B cell (primary cell): ENCODE data around the gene VPS9D1. TPM values are rescaled to one million over a fixed set of nuclear protein-coding genes. Genes with fewer than 3 reads are reported as not detected.
"Not testable (repeated sequence)": the region's sequence is repeated elsewhere in the genome, so short reads cannot be mapped to it uniquely, and the experiment has no call there.

Experiments used
- ATAC-seq: fragments of 200-7000 bp; cut with Tn5 transposase; one replicate; pipeline ENCODE4 v1.10.0; 2021; ENCODE audit warnings: low read depth, mild to moderate bottlenecking, moderate number of reproducible peaks, moderate library complexity
- CTCF ChIA-PET: fragments of 350-600 bp; sonication (Branson Sonifier 250); formaldehyde crosslinking; loops from one replicate; lab custom pipeline; 2021; ENCODE audit warnings: antibody characterized with exemption, inconsistent platforms; lab: Charles Lee
- POLR2A ChIA-PET: fragments of 350-600 bp; sonication (Branson Sonifier 250); formaldehyde crosslinking; loops from one replicate; lab custom pipeline; 2021; ENCODE audit warnings: antibody characterized with exemption; lab: Charles Lee
- DNase-seq: peaks from one replicate; pipeline ENCODE4 v3.0.0; 2013
- H2AFZ ChIP-seq: 2 replicates; pipeline ENCODE4 v1.6.1; 2012; ENCODE audit warnings: mild to moderate bottlenecking, low read depth, low read length; ENCODE audit not compliant: insufficient read depth, poor library complexity, severe bottlenecking
- H3K27ac ChIP-seq, 2 donors: 1 replicate in 1 of 2; 2 replicates in 1 of 2; pipeline ENCODE4 v1.5.1; 2012 to 2013; ENCODE audit warnings: low read length in 2 of 2, mild to moderate bottlenecking in 2 of 2, moderate library complexity in 1 of 2
- H3K27me3 ChIP-seq, 4 experiments: fragments of 200-600 bp in 1 of 4; sonication (generic) in 1 of 4; replicated peaks in 1 of 4; 1 replicate in 2 of 4; 2 replicates in 2 of 4; pipeline versions ENCODE4 v1.6.1 to v1.7.0; 2013 to 2016; ENCODE audit warnings: low read length in 3 of 4, mild to moderate bottlenecking in 2 of 4, mixed read lengths in 1 of 4, moderate library complexity in 1 of 4; ENCODE audit not compliant: insufficient read depth in 4 of 4, control insufficient read depth in 3 of 4; ENCODE audit errors: control extremely low read depth in 1 of 4
- H3K36me3 ChIP-seq, 2 experiments: replicated peaks in 1 of 2; 1 replicate in 1 of 2; 2 replicates in 1 of 2; pipeline versions ENCODE4 v1.6.1 to v1.7.1; 2013; ENCODE audit warnings: low read length in 1 of 2; ENCODE audit not compliant: insufficient read depth in 2 of 2, control insufficient read depth in 1 of 2; ENCODE audit errors: control extremely low read depth in 1 of 2, extremely low read depth in 1 of 2
- H3K4me1 ChIP-seq, 2 donors: fragments of 200-600 bp in 1 of 2; sonication (generic) in 1 of 2; 1 replicate in 1 of 2; 2 replicates in 1 of 2; pipeline versions ENCODE4 v1.5.1 to v1.6.1; 2013 to 2017; ENCODE audit warnings: low read length in 2 of 2; ENCODE audit not compliant: control insufficient read depth in 2 of 2, insufficient read depth in 2 of 2
- H3K4me2 ChIP-seq: replicated peaks from 2 replicates; pipeline ENCODE3; 2012; ENCODE audit warnings: mild to moderate bottlenecking, low read depth, low read length; ENCODE audit not compliant: poor library complexity, severe bottlenecking
- H3K4me3 ChIP-seq, 5 experiments: fragments of 200-600 bp in 1 of 5; sonication (generic) in 1 of 5; 1 replicate in 3 of 5; 2 replicates in 2 of 5; pipeline versions ENCODE4 v1.5.1 to v1.7.0; 2011 to 2016; ENCODE audit warnings: low read length in 4 of 5, mild to moderate bottlenecking in 4 of 5, low read depth in 2 of 5, control low read depth in 1 of 5, moderate library complexity in 1 of 5; ENCODE audit not compliant: insufficient read depth in 1 of 5; ENCODE audit errors: control extremely low read depth in 1 of 5, extremely low read depth in 1 of 5
- H3K79me2 ChIP-seq: fragments of 200-600 bp; sonication (generic); one replicate; pipeline ENCODE4 v1.6.0; 2016; ENCODE audit warnings: low read length; ENCODE audit not compliant: control insufficient read depth, insufficient read depth
- H3K9ac ChIP-seq: fragments of 200-600 bp; sonication (generic); 2 replicates; pipeline ENCODE4 v1.6.1; 2017; ENCODE audit warnings: mild to moderate bottlenecking, low read length, moderate library complexity
- H3K9me3 ChIP-seq, 3 donors: one replicate each; pipeline versions ENCODE4 v1.6.1 to v1.7.1; 2013; ENCODE audit warnings: low read length in 2 of 3; ENCODE audit not compliant: control insufficient read depth in 2 of 3, insufficient read depth in 1 of 3; ENCODE audit errors: control extremely low read depth in 1 of 3
- H4K20me1 ChIP-seq: 2 replicates; pipeline ENCODE4 v1.6.0; 2012; ENCODE audit warnings: mild to moderate bottlenecking, low read length; ENCODE audit not compliant: insufficient read depth, control insufficient read depth, poor library complexity, severe bottlenecking
- H3K27ac Mint-ChIP-seq: one replicate; pipeline ENCODE4 v1.8.0; 2021; ENCODE audit warnings: mixed read lengths
- H3K27me3 Mint-ChIP-seq: one replicate; pipeline ENCODE4 v1.8.0; 2021; ENCODE audit warnings: mixed read lengths
- H3K4me1 Mint-ChIP-seq: one replicate; pipeline ENCODE4 v1.8.0; 2021; ENCODE audit warnings: mixed read lengths
- H3K4me3 Mint-ChIP-seq: one replicate; pipeline ENCODE4 v1.8.0; 2021; ENCODE audit warnings: mixed read lengths
- H3K9me3 Mint-ChIP-seq: one replicate; pipeline ENCODE4 v1.8.0; 2022; ENCODE audit warnings: mixed read lengths; ENCODE audit not compliant: insufficient read depth
- CTCF ChIP-seq: fragments of 200-600 bp; IDR thresholded peaks from one replicate; pipeline ENCODE4 v1.8.0; 2022; ENCODE audit warnings: antibody characterized with exemption, mild to moderate bottlenecking
- EZH2 ChIP-seq: IDR thresholded peaks from 2 replicates; pipeline ENCODE4 v1.6.1; 2012; ENCODE audit warnings: borderline replicate concordance, low read depth, mild to moderate bottlenecking, moderate library complexity, low read length; ENCODE audit not compliant: insufficient read depth, poor library complexity, severe bottlenecking
- WGBS: methylation state at CpG from one replicate; pipeline ENCODE4 v1.1.5; 2013; ENCODE audit warnings: missing lambda C conversion rate; ENCODE audit not compliant: insufficient coverage; 5-methylcytosine and 5-hydroxymethylcytosine counted together
- intact Hi-C: fragments of 100-400 bp; cut with micrococcal nuclease; formaldehyde crosslinking; loops from one replicate; pipeline ENCODE4 v1.10.0; 2022
- polyA plus RNA-seq: library from polyadenylated mRNA; depleted of rRNA; stranded (reverse); fragments of >200 nt; gene quantifications from 2 replicates; pipeline ENCODE4 v1.2.3, GENCODE V29; 2012
- total RNA-seq, 2 donors: library from RNA; stranded (reverse); fragments of 120-200 nt in 1 of 2; gene quantifications; 1 replicate in 1 of 2; 2 replicates in 1 of 2; pipeline versions ENCODE4 v1.2.3 to v1.2.4, GENCODE V29; 2013 to 2022

Gene VPS9D1
- total and polyA plus RNA-seq, 2 donors (not counting 1 experiment from before 2014, with no cell fraction given), result 14.6 to 24.0 TPM

- peak; percentile 99 for DNase-seq
- ChIA-PET CTCF (interaction anchor here (0.6 to 3.8 kb wide), 18 partner anchors 11 to 219 kb away, joined by 3 to 36 read pairs (median 4); partner anchors contain the start of genes CDK10, CHMP1A, MC1R and SPATA33), POLR2A (interaction anchor here (0.6 to 1.8 kb wide), 8 partner anchors 13 to 1921 kb away, joined by 3 to 13 read pairs (median 5); partner anchors contain the start of genes CDK10, CHMP1A, SPATA33 and TCF25)
- H3K4me1 ChIP-seq, result peaks cover 21 to 29% of the 10 kb centered on the region in 2 donors
- H3K9ac ChIP-seq, result peak overlapping the region; percentile 61
- no peaks in the 10 kb centered on the region for H3K27me3 ChIP-seq
- Mint-ChIP-seq H3K4me3 (peak overlapping the region; percentile 85), H3K9me3 (no peaks in the 10 kb centered on the region), H3K27me3 (no peaks in the 10 kb centered on the region), H3K4me1 (peaks cover 21% of the 10 kb centered on the region), H3K27ac (peak overlapping the region; percentile 83)
- H4K20me1 ChIP-seq, result peaks cover 47% of the 10 kb centered on the region
- intact Hi-C loops, result loop anchor here (1.0 to 10.0 kb wide), 5 partner anchors 14 to 213 kb away; partner anchors contain the start of genes CDK10 and ZNF276
- under 1% methylated on average over 30 of the region's 30 CpGs for WGBS
- H3K4me2 ChIP-seq, result peak overlapping the region; percentile 96
- peak overlapping the region; percentile 17 to 73 (median 68) for H3K4me3 ChIP-seq
- H3K9me3 ChIP-seq, result no peaks in the 10 kb centered on the region
- peaks cover 0 to 4% of the 10 kb centered on the region in 2 experiments for H3K36me3 ChIP-seq
- TF ChIP-seq CTCF (peak; percentile 74), EZH2 (no peak)
- H3K27ac ChIP-seq, result peak overlapping the region; percentile 76 to 82
- ATAC-seq, result peak; percentile 38
- H3K79me2 ChIP-seq, result peaks cover 9% of the 10 kb centered on the region
- H2AFZ ChIP-seq, result no peak overlapping the region
Observed at GRCh38 chr16:89700100-89700648, 20.5 kb downstream of the VPS9D1 start.

- H3K4me2 ChIP-seq, result peak overlapping the region; percentile 96
- H3K4me3 ChIP-seq, result peak overlapping the region in 2 of 5 experiments; percentile 66 to 68
- not testable (repeated sequence) for H2AFZ ChIP-seq, H3K79me2 ChIP-seq, H3K27me3 ChIP-seq, DNase-seq, H3K9me3 Mint-ChIP-seq, H3K36me3 ChIP-seq, ATAC-seq, H3K27me3 Mint-ChIP-seq, H3K9me3 ChIP-seq
- POLR2A ChIA-PET, result interaction anchor here (0.6 to 1.8 kb wide), 7 partner anchors 13 to 1920 kb away, joined by 3 to 13 read pairs (median 6); partner anchors contain the start of genes CDK10, CHMP1A, SPATA33 and TCF25
- intact Hi-C loops, result loop anchor here (1.0 to 10.0 kb wide), 5 partner anchors 13 to 212 kb away; partner anchors contain the start of genes CDK10 and ZNF276
- H3K27ac Mint-ChIP-seq, result peak overlapping the region; percentile 83
- peaks cover 51% of the 10 kb centered on the region for H4K20me1 ChIP-seq
- H3K27ac ChIP-seq, result peak overlapping the region; percentile 76 to 82
- H3K4me3 Mint-ChIP-seq, result peak overlapping the region; percentile 85
- CTCF ChIA-PET, result interaction anchor here (0.8 to 3.8 kb wide), 13 partner anchors 14 to 219 kb away, joined by 3 to 36 read pairs (median 7); partner anchors contain the start of genes CDK10, CHMP1A, MC1R and SPATA33
- 76% methylated on average over 16 of the region's 18 CpGs for whole genome bisulfite sequencing
- H3K4me1 Mint-ChIP-seq, result peaks cover 21% of the 10 kb centered on the region
- peaks cover 21 to 29% of the 10 kb centered on the region in 2 donors for H3K4me1 ChIP-seq
- H3K9ac ChIP-seq, result peak overlapping the region; percentile 61
Observed at GRCh38 chr16:89699629-89700099, 21.0 kb downstream of the VPS9D1 start.

- ATAC-seq, H3K9me3 Mint-ChIP-seq, H3K4me3 ChIP-seq, H3K9ac ChIP-seq, H3K79me2 ChIP-seq, H3K9me3 ChIP-seq, H3K27me3 Mint-ChIP-seq, DNase-seq, H2AFZ ChIP-seq, intact Hi-C loops, H3K27ac Mint-ChIP-seq, H3K27ac ChIP-seq, H3K27me3 ChIP-seq, H3K4me2 ChIP-seq: not testable (repeated sequence)
- ChIA-PET CTCF (interaction anchor here (0.6 to 3.8 kb wide), 5 partner anchors 13 to 175 kb away, joined by 3 to 36 read pairs (median 8); partner anchors contain the start of genes CDK10 and TCF25), POLR2A (interaction anchor here (0.6 to 0.8 kb wide), 4 partner anchors 31 to 912 kb away, joined by 3 to 5 read pairs (median 4); no protein-coding TSS in a partner anchor)
- Mint-ChIP-seq H3K4me1 (peaks cover 21% of the 10 kb centered on the region), H3K4me3 (peak overlapping the region; percentile 8)
- WGBS, result 100% methylated on average over 5 of the region's 14 CpGs
- Histone ChIP-seq H3K36me3 (peaks cover 0 to 10% of the 10 kb centered on the region in 2 experiments), H4K20me1 (peaks cover 51% of the 10 kb centered on the region), H3K4me1 (peaks cover 21 to 34% of the 10 kb centered on the region in 2 donors)
Observed at GRCh38 chr16:89698717-89699116, 22.0 kb downstream of the VPS9D1 start.
